PC-9 (cell line): ENCODE measurements around the gene BMP8B. TPM values are rescaled to one million over a fixed set of nuclear protein-coding genes. Genes with fewer than 3 reads are reported as not detected.
"Not testable (repeated sequence)": the region's sequence is repeated elsewhere in the genome, so short reads cannot be mapped to it uniquely, and the experiment has no call there.

Source experiments
- BruUV-seq: library from RNA; stranded (reverse); fragments of 400-500 nt; replicated peaks from 2 replicates; lab custom pipeline; 2021; lab: Mats Ljungman, UMichigan
- CTCF ChIA-PET: fragments of 300-600 bp; sonication (Branson Sonifier 250); formaldehyde crosslinking; loops from one replicate; lab custom pipeline; 2022; ENCODE audit warnings: antibody characterized with exemption; lab: Charles Lee
- POLR2A ChIA-PET: fragments of 300-600 bp; sonication (Branson Sonifier 250); formaldehyde crosslinking; loops from one replicate; lab custom pipeline; 2022; ENCODE audit warnings: antibody characterized with exemption; ENCODE audit not compliant: unreplicated experiment; lab: Charles Lee
- DNase-seq, 2 experiments: peaks; one replicate each; pipeline versions ENCODE4 v3.0.0 to v3.0.0-alpha.2; 2015 to 2022; ENCODE audit warnings: mixed read lengths in 1 of 2
- H2AFZ ChIP-seq: fragments of 200-600 bp; sonication (generic); 2 replicates; pipeline ENCODE4 v1.8.1; 2017; ENCODE audit warnings: antibody characterized with exemption
- H3F3A ChIP-seq: fragments of 200-600 bp; sonication (generic); 2 replicates; pipeline ENCODE4 v1.8.1; 2017; ENCODE audit warnings: antibody characterized with exemption, mild to moderate bottlenecking, low read depth; ENCODE audit not compliant: insufficient read depth
- H3K27ac ChIP-seq: fragments of 200-600 bp; sonication (generic); 2 replicates; pipeline ENCODE4 v1.6.1; 2016; ENCODE audit warnings: mixed run types
- H3K27me3 ChIP-seq: fragments of 200-600 bp; sonication (generic); 2 replicates; pipeline ENCODE4 v1.6.1; 2016; ENCODE audit warnings: low read depth, mixed run types; ENCODE audit not compliant: insufficient read depth
- H3K36me3 ChIP-seq: fragments of 200-600 bp; sonication (generic); 2 replicates; pipeline ENCODE4 v1.6.1; 2016; ENCODE audit warnings: low read depth, mixed run types
- H3K4me1 ChIP-seq: fragments of 200-600 bp; sonication (generic); replicated peaks from 2 replicates; pipeline ENCODE4 v1.6.1; 2016; ENCODE audit warnings: mixed run types; ENCODE audit not compliant: insufficient read depth
- H3K4me2 ChIP-seq: fragments of 200-600 bp; sonication (generic); 2 replicates; pipeline ENCODE4 v1.6.1; 2017; ENCODE audit warnings: mixed run types
- H3K4me3 ChIP-seq: fragments of 200-600 bp; sonication (generic); 2 replicates; pipeline ENCODE4 v1.6.1; 2016; ENCODE audit warnings: mixed run types
- H3K79me2 ChIP-seq: fragments of 200-600 bp; sonication (generic); 2 replicates; pipeline ENCODE4 v1.6.1; 2017; ENCODE audit warnings: low read depth, mixed run types
- H3K9me2 ChIP-seq: fragments of 200-600 bp; sonication (generic); 2 replicates; pipeline ENCODE4 v1.8.1; 2017; ENCODE audit warnings: mild to moderate bottlenecking; ENCODE audit not compliant: insufficient read depth
- H3K9me3 ChIP-seq: fragments of 200-600 bp; sonication (generic); 2 replicates; pipeline ENCODE4 v1.8.1; 2016; ENCODE audit warnings: low read depth; ENCODE audit not compliant: insufficient read depth
- H4K20me1 ChIP-seq: fragments of 200-600 bp; sonication (generic); 2 replicates; pipeline ENCODE4 v1.8.1; 2017; ENCODE audit not compliant: insufficient read depth
- EZH2 ChIP-seq: fragments of 200-600 bp; sonication (generic); IDR thresholded peaks from 2 replicates; pipeline ENCODE4 v1.8.0; 2017; ENCODE audit warnings: antibody characterized with exemption, low read depth
- intact Hi-C: fragments of 100-400 bp; cut with micrococcal nuclease; formaldehyde crosslinking; loops from one replicate; pipeline ENCODE4 v1.10.0; 2022; ENCODE audit not compliant: unreplicated experiment
- total RNA-seq: library from RNA; stranded (reverse); gene quantifications from 2 replicates; pipeline ENCODE4 v1.2.3, GENCODE V29; 2021
- TF ChIP-seq, protein P1 (sequence below): fragments of 200-600 bp; sonication (generic); conservative IDR thresholded peaks from 2 replicates; pipeline ENCODE4 v1.6.1; 2017; ENCODE audit warnings: mixed run types, antibody characterized with exemption, mild to moderate bottlenecking, moderate library complexity

The BMP8B gene
- total RNA-seq, 1 experiment from 2014 or later = 2.4 TPM

DNA sequence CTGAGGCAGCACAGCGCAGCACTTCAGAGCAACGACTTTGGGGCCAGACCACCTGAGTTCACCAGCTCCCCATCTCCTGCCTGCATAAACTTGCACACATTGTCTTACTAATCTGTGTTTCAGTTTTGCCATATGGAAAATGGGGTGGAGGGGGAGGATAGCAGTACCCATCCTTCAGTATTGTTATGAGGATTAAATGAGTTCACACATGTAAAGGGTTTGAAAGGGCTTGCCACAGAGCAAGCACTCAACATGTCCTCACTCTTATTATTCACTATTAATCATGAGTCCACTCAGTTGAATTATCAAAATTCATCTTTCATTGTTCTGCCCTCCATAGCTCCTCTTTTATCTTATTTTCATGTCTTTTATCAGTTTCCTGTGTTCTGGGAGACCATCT is 40.1 kb upstream of the BMP8B start:
- H3K27me3 ChIP-seq = no peaks in the 10 kb centered on the region
- H3K4me3 ChIP-seq = no peak overlapping the region
- peaks cover 17% of the 10 kb centered on the region for H3K4me1 ChIP-seq
- no peak overlapping the region for H3K4me2 ChIP-seq
- no peaks in the 10 kb centered on the region for H4K20me1 ChIP-seq
- intact Hi-C loops = no loop called here
- TF ChIP-seq EZH2 = no peak
- TF ChIP-seq, protein P1, sequence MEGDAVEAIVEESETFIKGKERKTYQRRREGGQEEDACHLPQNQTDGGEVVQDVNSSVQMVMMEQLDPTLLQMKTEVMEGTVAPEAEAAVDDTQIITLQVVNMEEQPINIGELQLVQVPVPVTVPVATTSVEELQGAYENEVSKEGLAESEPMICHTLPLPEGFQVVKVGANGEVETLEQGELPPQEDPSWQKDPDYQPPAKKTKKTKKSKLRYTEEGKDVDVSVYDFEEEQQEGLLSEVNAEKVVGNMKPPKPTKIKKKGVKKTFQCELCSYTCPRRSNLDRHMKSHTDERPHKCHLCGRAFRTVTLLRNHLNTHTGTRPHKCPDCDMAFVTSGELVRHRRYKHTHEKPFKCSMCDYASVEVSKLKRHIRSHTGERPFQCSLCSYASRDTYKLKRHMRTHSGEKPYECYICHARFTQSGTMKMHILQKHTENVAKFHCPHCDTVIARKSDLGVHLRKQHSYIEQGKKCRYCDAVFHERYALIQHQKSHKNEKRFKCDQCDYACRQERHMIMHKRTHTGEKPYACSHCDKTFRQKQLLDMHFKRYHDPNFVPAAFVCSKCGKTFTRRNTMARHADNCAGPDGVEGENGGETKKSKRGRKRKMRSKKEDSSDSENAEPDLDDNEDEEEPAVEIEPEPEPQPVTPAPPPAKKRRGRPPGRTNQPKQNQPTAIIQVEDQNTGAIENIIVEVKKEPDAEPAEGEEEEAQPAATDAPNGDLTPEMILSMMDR = no peak
- ChIA-PET POLR2A (no interaction called here), CTCF (no interaction called here)
- no TSS peak for BruUV-seq
- H3K9me2 ChIP-seq = no peaks in the 10 kb centered on the region
- no peak for DNase-seq
- no peak overlapping the region for H2AFZ ChIP-seq
- H3K79me2 ChIP-seq = no peaks in the 10 kb centered on the region
- H3F3A ChIP-seq = no peaks in the 10 kb centered on the region
- H3K36me3 ChIP-seq = no peaks in the 10 kb centered on the region
- no peak overlapping the region for H3K27ac ChIP-seq
- no peaks in the 10 kb centered on the region for H3K9me3 ChIP-seq

DNA sequence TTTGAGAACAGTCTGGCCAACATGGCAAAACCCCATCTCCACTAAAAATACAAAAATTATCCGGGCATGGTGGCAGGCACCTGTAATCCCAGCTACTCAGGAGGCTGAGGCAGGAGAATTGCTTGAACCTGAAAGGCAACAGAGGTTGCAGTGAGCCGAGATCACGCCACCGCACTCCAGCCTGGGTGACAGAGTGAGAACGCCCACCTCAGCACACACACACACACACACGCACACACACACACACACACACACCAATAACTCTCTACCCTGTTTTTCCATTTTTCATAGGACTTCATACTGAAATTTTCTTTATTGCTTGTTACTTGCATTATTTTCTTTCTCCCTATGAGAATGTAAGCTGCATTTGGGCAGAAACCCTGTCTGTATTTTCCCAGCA is 39.6 kb upstream of the BMP8B start:
- H3K9me3 ChIP-seq, H3K27ac ChIP-seq, H3F3A ChIP-seq, CTCF ChIA-PET, H3K27me3 ChIP-seq, DNase-seq, H3K9me2 ChIP-seq, H3K4me3 ChIP-seq, POLR2A ChIA-PET, H2AFZ ChIP-seq, H3K79me2 ChIP-seq, BruUV-seq, H3K36me3 ChIP-seq, intact Hi-C loops, H4K20me1 ChIP-seq, H3K4me2 ChIP-seq: not testable (repeated sequence)
- peaks cover 17% of the 10 kb centered on the region for H3K4me1 ChIP-seq

DNA sequence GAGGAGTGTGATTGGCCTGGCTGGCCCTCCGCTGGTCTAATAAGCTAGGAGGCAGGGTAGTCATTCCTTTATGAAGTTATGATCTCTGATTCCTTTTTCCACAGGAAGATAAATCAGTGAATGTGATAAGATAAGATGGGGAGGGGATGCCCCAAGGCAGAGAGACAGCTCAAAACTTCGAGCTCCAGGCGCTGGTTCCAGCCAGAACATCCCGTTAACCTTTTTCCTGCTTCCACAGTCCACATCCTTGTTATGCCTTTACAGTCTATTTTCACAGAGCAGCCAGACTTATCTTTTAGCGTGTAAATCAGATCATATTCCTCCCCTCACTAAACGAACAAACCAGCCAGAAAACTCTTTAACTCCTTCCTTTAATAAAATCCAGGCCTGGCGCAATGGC is 38.5 kb upstream of the BMP8B start:
- TF ChIP-seq EZH2 = no peak
- TF ChIP-seq, protein P1 = no peak
- Histone ChIP-seq H3K4me1 (peaks cover 24% of the 10 kb centered on the region), H3K4me3 (no peak overlapping the region), H3K9me2 (no peaks in the 10 kb centered on the region), H3K9me3 (no peaks in the 10 kb centered on the region), H3F3A (no peaks in the 10 kb centered on the region), H3K36me3 (no peaks in the 10 kb centered on the region), H4K20me1 (no peaks in the 10 kb centered on the region), H3K27ac (no peak overlapping the region), H3K79me2 (no peaks in the 10 kb centered on the region), H2AFZ (no peak overlapping the region), H3K4me2 (no peak overlapping the region), H3K27me3 (no peaks in the 10 kb centered on the region)
- ChIA-PET POLR2A (interaction anchor here (0.6 kb wide), 1 partner anchor 145 kb away, joined by 3 read pairs; no protein-coding TSS in a partner anchor), CTCF (no interaction called here)
- DNase-seq = no peak
- intact Hi-C loops = no loop called here
- BruUV-seq = no TSS peak

DNA sequence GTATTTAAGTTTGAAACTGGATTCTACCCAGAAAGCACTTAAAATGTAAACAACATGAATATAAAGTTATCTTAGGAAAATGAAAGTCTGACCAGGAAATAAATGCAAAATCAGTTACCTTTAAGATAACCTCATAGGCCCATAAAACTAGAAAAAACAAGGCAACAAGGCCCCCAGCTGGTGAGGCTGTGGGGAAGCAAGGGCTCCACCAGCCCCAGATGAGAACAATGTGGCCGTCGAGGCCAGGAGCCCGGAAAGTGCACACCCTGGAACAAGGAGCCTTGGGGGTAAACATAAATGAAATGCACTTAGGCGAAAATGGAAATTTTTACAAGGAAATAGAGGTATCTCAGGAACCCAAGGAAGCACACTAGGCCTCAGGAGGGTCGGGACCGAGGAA is 37.9 kb upstream of the BMP8B start:
- CTCF ChIA-PET = no interaction called here
- BruUV-seq = no TSS peak
- intact Hi-C loops = no loop called here

More for the DNA sequence above, 37.9 kb upstream of the BMP8B start:
- Histone ChIP-seq H3K4me2 (no peak overlapping the region), H3F3A (0 out of 2 replicates have a peak, but pooled peaks cover 3% of the 10 kb centered on the region), H3K9me2 (no peaks in the 10 kb centered on the region), H3K9me3 (no peaks in the 10 kb centered on the region), H2AFZ (no peak overlapping the region), H4K20me1 (no peaks in the 10 kb centered on the region), H3K79me2 (no peaks in the 10 kb centered on the region), H3K27ac (no peak overlapping the region), H3K4me1 (peaks cover 28% of the 10 kb centered on the region), H3K4me3 (no peak overlapping the region), H3K27me3 (no peaks in the 10 kb centered on the region), H3K36me3 (no peaks in the 10 kb centered on the region)
- no peak for DNase-seq
- TF ChIP-seq, protein P1 = no peak
- TF ChIP-seq EZH2 = no peak
- POLR2A ChIA-PET = interaction anchor here (0.6 kb wide), 1 partner anchor 145 kb away, joined by 3 read pairs; no protein-coding TSS in a partner anchor
